ENCODE measurements around the gene GRK5. TPM values are rescaled to one million over a fixed set of nuclear protein-coding genes. Genes with fewer than 3 reads are reported as not detected.
"Not testable (repeated sequence)": the region's sequence is repeated elsewhere in the genome, so short reads cannot be mapped to it uniquely, and the experiment has no call there.

The GRK5 gene
- total RNA-seq, 1 experiment from 2014 or later = 1.5 TPM

DNA sequence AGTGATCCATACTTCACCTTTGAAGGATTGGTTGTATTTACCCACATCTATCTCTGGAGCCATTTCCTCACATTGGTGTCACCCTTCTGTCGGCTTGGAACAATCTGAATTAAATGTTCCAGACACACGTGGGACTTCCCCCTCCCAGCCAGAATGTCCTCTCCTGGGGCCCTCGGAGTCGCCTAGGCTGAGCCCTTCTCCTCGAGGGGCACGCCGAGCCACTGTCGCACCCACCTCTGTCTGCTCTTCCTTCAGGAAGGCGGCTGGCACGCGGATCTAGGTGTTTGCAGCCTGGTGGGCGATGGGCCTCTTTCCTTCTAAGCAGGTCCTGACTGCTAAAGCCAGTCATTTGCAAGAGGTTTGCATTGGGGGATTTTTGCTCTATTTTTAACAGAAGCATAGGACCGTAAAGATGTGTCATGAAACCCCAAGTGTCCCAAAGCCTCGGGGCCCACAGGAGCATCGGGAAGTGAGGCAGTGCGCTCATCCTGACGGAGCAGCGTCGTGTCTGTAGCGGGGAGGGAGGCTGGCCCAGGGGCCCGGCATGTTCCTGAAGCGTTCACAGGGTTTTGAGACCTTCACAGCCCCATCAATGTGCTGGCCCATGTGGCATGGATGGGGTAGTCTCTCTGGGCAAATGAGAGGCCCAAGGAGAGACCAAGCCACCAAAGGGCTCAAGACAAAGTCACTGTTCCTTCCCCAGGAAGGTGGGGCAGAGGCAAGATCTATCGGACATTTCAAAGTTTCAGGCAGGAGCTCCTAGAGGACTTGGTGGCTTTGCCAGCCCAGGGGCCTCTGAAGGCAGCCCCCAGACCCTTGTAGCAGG is 248.5 kb downstream of the GRK5 start:
- DNase-seq (ENCODE audit: low read depth) = no peak

DNA sequence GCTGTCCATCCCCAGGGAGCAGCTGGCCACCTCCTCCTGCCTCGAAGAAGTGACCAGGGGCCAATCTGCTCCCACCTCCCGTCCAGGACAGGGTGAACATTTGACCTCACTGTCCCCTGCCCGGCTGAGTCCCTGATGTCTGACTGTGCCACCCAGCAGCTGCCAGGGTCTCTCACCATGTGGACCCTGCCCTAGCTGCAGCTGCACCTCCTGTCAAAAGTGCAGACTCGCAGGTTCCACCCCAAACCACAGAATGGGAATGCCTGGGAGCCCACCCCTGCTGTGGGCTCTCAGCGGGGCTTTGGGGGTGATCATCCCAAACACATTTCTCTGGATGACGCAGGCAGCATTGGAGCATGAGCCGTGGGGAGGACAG is 249.1 kb downstream of the GRK5 start:
- DNase-seq (ENCODE audit: low read depth) = no peak

DNA sequence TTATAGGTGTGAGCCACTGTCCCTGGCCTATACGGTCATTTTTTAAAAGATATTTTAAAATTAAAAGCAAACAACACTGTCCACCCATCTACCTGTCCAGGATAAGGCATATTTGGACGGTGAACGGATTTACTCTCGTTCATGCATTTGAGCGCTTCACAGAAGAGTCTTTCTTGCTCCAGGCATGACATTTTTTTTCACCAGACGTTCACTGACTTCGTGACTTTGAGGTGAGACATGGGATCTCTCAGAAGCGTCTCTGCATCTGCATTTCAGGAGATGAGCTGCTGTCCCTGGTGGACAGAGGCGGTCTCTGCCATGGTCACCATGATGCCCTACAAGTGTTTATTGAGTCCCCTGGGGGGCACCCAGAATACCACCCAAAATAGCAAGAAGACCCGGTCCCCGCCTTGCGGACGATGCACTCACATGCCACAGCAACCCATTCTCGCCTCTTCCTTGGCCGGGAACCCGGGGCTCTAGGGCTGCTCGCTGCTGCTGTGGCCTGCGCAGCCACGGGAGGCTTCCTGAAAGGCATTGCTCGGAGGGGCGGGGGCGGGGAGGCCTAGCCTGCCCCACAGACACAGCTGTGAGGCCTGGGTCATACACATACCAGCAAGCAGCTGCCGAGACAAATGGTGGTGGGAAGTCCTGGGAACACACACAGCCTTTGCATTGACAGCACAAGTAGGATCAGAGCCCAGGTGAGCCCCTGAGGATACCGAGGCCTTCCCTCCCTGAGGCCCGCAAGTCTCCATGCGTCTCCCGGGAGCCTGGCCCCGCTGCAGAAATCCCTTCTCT is 250.8 kb downstream of the GRK5 start:
- no peak for DNase-seq (ENCODE audit: low read depth)

DNA sequence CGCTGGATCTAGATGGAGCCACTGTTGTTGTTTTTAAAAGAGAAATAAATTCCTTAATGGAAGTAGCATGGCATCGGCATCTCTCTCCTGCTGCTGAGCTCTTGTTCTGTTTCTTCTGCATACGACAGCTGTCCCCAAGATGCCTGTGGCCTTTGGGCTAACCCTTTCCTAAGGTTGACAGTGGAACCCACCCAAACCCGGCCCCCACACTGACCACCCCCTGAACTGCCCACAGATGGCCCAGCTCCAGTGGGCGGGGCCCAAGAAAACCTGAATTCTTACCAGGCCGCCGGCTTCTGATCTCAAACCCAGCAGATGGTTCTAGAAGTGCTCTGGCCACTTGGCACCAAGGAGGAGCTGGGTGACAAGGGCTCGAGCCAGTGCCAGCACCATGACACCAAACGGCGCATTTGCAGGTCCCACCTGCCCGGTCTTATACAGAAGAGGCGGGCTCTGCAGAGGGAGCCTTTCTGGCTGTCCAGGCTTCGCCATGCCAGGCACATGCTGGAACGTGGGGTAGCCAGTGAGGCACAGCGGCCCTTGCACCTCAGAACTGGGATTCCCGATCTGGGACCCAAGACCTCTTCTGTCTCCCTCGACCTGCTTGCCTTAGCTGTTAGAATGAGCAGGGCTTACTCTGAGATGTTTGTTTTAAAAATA is 252.4 kb downstream of the GRK5 start:
- no peak for DNase-seq (ENCODE audit: low read depth)

DNA sequence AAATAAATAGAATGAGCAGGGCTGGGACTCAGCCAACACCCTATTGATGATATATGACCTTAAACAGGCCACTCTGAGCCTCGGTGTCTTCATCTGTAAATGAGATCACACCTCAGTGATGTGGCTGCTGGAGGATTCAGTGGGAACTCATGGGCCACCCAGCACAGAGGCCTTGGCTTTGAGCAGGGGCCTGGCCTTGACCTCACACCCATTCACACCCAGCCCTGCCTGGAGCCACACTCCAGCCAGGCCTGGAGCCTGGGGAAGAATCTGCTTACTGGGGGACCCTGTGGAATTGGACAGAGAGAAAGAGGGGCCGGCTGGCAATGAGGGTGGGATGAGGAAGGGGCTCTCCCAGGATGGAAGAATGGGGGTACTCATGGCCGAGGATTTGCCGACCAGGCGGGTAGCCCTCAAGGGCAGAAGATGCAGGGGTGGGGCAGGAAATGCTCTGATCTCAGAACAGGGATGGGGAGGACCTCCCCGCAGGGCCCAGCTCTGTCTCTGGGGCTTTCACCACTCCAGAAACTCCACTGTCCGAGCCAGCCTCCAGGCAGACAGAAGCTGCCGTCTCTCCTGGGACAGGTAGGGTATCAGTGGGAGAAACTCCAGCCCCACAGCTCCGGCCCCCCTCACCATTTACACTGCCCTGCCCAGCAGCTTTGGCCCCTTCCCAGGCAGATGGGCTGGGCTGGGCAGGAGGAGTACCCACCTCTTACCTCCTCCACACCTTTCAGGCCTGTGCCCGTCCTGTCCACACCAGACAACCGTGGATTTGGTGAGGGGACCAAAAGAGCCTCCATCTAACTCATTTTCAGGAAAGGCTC is 253.2 kb downstream of the GRK5 start:
- DNase-seq (ENCODE audit: low read depth) = no peak

DNA sequence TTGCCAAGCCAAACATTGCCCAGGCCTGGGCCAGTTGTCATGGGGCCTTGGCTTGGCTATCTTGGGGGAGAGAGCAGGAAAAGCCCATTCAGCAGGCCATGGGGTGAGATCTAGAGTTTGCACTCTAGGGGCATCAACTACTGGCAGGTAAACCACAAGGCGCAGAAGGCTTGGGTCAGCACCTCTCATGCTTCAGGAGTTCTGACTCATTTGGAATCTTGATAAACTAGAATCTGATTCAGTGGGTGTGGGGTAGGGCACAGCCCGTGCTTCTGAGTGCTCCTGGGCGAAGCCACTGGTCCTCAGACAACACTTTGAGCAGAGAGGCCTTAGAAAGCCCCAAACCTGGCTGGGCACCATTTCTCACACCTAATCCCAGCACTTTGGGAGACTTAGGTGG is 254.0 kb downstream of the GRK5 start:
- no peak for DNase-seq (ENCODE audit: low read depth)

DNA sequence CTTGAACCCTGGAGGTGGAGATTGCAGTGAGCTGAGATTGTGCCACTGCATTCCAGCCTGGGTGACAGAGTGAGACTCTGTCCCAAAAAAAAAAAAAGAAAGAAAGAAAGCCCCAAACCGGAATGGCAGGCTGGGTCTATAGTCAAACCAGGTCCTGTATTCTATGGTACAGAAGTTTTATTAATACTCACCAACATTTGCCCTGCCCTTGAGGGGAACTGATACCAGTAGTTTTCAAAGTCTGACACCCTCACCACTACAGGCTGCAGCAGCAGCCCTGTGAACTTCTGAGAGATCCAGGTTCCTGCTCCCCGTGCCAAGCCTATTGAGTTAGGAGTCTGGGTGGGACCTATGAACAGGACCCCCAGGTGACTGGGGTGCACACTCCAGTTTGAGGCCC is 254.6 kb downstream of the GRK5 start:
- no peak for DNase-seq (ENCODE audit: low read depth)

DNA sequence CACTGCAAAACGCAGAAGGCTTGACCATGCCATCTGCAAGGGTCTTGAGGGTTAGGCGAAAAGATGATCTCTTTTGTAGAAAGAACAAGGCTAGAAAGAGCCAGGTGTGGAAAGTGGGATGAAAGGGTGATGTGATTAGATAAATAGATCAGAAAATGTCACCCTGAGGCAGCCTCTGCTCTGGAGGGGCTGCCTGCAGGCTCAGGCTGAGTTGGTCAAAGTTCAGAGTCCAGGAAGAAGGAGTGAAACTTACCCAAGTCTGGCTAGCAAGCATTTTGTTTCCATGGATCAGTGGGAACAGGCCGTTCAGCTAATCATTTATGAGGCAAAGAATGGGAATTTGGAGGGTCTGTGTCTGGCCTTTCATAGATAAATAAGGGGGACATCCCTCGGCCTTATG is 255.4 kb downstream of the GRK5 start:
- DNase-seq (ENCODE audit: low read depth) = no peak

DNA sequence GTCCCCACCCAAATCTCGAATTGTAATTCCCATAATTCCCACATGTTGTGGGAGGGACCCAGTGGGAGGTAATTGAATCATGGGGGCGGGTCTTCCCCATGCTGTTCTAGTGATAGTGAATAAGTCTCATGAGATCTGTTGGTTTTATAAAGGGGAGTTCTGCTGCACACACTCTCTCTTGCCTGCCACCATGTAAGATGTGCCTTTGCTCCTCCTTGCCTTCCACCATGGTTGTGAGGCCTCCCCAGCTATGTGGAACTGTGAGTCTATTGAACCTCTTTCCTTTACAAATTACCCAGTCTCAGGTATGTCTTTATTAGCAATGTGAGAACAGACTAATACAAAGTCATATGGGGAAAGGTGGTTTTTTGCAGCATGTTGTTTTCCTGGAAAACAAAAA is 255.8 kb downstream of the GRK5 start:
- not testable (repeated sequence) for DNase-seq (ENCODE audit: low read depth)

DNA sequence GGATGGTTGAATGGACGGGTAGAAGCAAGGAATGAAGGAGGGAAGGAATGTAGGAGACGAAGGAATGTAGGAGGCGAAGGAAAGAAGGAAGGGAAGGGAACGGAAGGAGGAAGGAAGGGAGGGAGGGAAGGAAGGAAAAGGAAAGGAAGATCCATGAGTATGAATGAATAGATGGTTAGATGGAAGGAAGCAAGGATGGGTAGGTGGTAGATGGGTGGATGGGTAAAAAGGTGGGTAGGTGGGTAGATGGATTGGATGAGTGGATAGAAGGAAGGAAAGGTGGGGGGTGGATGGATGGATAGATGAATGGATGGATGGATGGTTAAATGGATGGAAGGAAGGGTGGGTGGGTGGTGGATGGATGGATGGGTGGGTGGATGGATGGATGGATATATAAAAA is 257.7 kb downstream of the GRK5 start:
- DNase-seq (ENCODE audit: low read depth) = no peak

DNA sequence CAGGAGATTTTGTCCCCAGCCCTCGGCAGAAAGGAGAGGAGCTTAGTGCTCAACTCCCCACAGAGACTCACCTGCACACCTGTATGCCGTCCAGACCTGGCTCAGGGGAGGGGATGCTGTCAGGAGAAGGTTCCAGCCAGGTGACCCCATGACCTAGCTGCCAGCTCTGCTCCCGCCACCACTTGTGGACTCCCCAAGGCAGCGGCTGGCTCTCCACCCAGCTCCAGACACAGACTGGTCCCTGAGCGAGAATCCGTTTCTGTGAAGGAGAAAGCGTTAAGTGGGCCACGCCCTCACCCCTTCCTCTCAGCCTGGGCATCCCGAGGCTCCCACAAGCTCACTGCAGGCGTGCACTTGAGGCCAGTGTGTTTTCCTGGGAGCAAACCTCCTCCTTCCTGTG is 258.7 kb downstream of the GRK5 start:
- DNase-seq (ENCODE audit: low read depth) = no peak

DNA sequence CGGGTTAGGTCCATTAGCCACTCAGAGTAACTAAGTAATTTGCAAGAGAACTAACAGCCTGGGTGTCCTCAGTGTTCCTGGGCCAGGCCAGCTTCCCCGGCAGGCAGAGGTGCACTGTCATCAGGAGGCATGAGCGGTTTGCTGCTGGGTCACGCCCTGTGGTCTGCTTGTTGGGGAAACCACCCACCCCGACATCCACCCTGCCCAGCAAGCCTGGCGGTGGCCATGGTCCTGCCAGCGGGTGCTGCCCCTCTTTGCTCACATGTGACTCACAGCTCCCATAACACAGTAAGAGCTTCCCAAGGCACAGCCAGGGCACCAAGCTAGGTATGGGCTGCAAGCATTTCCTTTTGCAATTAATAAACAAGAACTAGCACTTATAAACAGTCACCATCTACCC is 259.3 kb downstream of the GRK5 start:
- no peak for DNase-seq (ENCODE audit: low read depth)

DNA sequence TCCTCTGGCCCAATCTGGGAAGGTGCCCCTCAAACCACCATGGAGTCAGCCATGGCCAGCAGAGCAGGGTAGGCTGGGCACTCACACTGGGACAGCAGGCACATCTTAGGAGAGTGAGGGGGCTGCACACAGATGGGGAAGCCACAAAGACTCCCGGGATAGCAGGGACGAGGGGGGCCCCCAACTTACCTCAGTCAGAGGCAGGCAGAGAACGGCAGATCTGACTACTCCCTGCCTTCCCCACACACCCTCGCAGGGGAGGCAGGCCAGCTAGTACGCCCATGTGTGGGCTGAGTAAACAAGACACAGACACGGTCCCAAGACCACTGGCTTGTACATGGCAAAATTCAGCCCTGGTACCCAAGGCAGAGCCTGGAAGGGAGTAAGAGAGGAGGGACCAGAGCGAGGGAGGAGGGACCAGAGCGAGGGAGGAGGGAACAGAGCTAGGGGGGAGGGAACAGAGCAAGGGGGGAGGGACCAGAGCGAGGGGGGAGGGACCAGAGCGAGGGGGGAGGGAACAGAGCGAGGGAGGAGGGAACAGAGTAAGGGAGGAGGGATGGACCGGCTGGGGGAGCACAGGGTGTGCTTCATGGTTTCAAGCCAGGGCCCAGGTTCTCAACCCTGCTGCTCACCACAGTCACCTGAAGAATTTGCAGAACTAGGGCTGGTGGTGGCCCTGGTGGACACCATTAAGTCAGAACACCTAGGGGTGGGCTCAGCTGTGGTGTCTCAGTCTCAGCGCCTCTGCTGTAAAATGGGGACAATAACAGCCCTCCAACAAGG is 261.4 kb downstream of the GRK5 start:
- no peak for DNase-seq (ENCODE audit: low read depth)

DNA sequence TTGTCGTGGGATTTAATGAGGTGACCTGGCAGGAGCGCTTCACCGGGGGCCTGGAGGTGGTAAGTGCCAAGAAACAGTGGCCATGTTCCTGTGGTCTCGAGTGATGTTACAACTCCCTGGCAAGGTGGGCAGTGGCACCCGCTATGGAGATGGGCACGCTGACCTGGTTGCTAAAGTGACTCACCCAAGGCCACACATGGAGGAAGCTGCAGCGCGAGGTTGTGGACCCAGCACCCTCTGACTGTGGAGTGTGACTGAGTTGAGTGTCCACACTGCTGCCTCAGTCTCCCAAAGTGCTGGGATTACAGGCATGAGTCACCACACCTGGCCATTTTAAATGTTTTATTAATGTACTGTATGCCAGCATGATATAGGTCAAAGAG is 261.9 kb downstream of the GRK5 start:
- DNase-seq (ENCODE audit: low read depth) = no peak

DNA sequence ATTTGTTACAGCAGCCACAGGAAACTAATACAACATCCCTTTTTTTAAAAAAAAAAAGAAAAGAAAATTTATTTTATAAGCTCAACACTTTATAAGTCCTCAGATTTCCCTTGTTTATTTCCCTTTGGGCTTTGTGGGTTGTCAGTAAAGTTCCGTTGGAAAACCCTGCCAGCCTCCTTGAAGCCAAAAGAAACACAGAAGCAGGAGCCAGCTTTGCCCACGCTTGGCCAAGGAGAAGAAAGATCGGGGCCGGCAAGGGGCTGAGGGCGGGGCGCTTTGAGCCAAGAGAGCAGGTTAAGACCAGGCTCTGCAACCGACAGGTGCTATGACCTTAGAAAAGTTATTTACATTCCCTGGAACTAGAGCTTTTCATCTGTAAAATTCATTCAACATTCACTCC is 262.5 kb downstream of the GRK5 start:
- DNase-seq (ENCODE audit: low read depth) = no peak

DNA sequence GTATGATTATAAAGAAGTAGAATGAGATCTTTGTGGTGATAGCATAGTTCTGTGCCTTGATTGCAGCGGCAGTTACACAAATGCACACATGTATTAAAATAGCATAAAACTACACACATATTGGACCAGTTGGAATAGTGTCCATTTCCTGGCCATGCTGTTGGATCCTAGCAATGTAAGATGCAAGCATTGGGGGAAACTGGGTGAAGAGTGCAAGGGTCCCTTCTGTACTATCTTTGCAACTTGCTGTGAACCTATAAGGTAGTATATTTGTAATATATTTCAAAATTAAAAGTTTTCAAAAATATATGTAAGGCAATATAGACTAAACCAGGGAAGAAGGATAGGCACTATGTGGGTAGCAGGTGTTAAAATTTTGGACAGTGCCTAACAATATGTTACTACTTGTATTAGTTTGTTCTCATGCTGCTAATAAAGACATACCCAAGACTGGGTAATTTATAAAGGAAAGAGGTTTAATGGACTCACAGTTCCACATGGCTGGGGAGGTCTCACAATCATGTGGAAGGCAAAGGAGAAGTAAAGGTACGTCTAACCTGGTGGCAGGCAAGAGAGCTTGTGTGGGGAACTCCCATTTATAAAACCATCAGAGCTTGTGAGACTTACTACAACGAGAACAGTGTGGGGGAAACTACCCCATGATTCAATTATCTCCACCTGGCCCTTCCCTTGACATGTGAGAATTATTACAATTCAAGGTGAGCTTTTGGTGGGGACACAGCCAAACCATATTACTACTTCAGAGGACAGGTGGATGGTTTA is 263.7 kb downstream of the GRK5 start:
- no peak for DNase-seq (ENCODE audit: low read depth)

DNA sequence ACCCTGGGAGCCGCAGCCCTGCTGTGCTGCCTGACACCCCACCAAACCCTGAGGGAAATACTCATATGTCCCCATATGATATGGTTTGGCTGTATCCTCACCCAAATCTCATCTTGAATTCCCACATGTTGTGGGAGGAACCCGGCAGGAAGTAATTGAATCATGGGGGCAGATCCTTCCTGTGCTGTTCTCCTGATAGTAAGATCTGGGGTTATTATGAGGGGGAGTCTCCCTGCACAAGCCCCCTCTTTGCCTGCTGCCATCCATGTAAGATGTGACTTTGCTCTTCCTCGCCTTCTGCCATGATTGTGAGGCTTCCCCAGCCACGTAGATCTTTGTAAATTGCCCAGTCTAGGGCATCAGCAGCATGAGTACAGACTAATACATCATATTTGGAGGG is 266.4 kb downstream of the GRK5 start:
- DNase-seq (ENCODE audit: low read depth) = no peak

DNA sequence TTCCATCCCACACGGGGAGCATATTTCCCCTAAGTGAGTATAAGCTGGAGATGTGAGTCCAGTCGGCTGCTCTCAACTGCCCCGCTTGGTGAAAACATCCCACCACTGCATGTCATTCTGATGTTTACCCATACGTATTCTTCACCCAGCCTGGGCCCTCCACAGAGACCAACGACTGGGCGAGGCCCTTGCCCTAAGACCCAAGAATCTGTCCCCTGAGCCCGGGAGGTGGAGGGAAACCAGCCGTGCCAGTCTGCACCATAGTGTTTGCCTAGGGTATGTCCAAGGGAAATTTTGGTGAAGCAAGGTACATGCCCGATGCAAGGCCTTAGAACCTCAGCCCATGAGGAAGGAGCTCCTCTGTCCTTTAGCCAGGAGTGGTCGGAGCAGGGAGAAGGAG is 267.2 kb downstream of the GRK5 start:
- no peak for DNase-seq (ENCODE audit: low read depth)

DNA sequence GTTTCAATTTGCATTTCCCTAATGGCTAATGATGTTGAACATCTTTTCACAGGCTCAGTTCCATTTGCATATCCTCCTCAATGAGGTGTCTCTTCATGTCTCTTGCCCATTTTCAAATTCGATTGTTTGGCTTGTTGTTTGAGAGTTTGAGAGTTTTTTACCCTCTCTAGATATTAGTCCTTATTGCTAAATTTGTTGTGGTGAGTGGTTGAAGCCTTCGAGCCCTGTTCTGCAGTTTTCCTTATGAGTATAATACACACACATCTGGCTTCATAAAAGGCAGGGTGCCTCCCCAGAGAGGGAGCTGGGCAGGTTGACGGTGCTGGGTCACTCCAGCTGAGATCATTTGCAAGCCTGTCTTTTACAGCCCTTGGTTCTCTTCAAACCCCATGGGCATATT is 270.1 kb downstream of the GRK5 start:
- DNase-seq (ENCODE audit: low read depth) = no peak

All from LHCN-M2 (cell line).